ENCODE measurements around the gene CATSPERE. TPM values are rescaled to one million over a fixed set of nuclear protein-coding genes. Genes with fewer than 3 reads are reported as not detected.

Gene CATSPERE
- total RNA-seq, 1 donor from 2014 or later: 1.1 TPM

GRCh38 chr1:244636488-244637259 is 175.6 kb downstream of the CATSPERE start:
- H3K9me3 Mint-ChIP-seq: no peaks in the 10 kb centered on the region
- H3K4me3 Mint-ChIP-seq: no peak overlapping the region
- no peak for TF ChIP-seq CTCF (IDR thresholded peaks at IDR 0.05)
- DNase-seq: no peak
- ChIA-PET POLR2A (no interaction called here), CTCF (no interaction called here)
- H3K36me3 Mint-ChIP-seq (ENCODE audit: low read depth): no peaks in the 10 kb centered on the region
- intact Hi-C loops (cut with micrococcal nuclease): no loop called here
- ATAC-seq (ENCODE audit: low read depth): no peak
- peaks cover 2% of the 10 kb centered on the region for H3K27me3 Mint-ChIP-seq
- no peak overlapping the region for H3K27ac Mint-ChIP-seq
- no peaks in the 10 kb centered on the region for H3K4me1 Mint-ChIP-seq

- ChIA-PET POLR2A (no interaction called here), CTCF (no interaction called here)
- DNase-seq: no peak
- no peak for ATAC-seq (ENCODE audit: low read depth)
- no peak overlapping the region for H3K4me3 Mint-ChIP-seq
- H3K36me3 Mint-ChIP-seq (ENCODE audit: low read depth): no peaks in the 10 kb centered on the region
- no peaks in the 10 kb centered on the region for H3K9me3 Mint-ChIP-seq
- intact Hi-C loops (cut with micrococcal nuclease): no loop called here
- H3K4me1 Mint-ChIP-seq: no peaks in the 10 kb centered on the region
- no peak overlapping the region for H3K27ac Mint-ChIP-seq
- TF ChIP-seq CTCF (IDR thresholded peaks at IDR 0.05): no peak
- H3K27me3 Mint-ChIP-seq: peaks cover 8% of the 10 kb centered on the region
These were observed 178.5 kb downstream of the CATSPERE start for GRCh38 chr1:244639561-244639960.

GRCh38 chr1:244640917-244641316 is 179.8 kb downstream of the CATSPERE start:
- Mint-ChIP-seq H3K27me3 (peaks cover 8% of the 10 kb centered on the region), H3K4me3 (no peak overlapping the region), H3K4me1 (no peaks in the 10 kb centered on the region), H3K27ac (no peak overlapping the region), H3K9me3 (no peaks in the 10 kb centered on the region), H3K36me3 (ENCODE audit: low read depth) (no peaks in the 10 kb centered on the region)
- no peak for TF ChIP-seq CTCF (IDR thresholded peaks at IDR 0.05)
- ChIA-PET CTCF (interaction anchor here (1.1 kb wide), 1 partner anchor 37 kb away, joined by 3 read pairs; no protein-coding TSS in a partner anchor), POLR2A (no interaction called here)
- intact Hi-C loops (cut with micrococcal nuclease): no loop called here
- ATAC-seq (ENCODE audit: low read depth): no peak
- no peak for DNase-seq

- DNase-seq: no peak
- no peak for TF ChIP-seq CTCF (IDR thresholded peaks at IDR 0.05)
These were observed 181.5 kb downstream of the CATSPERE start for GRCh38 chr1:244642526-244642925.

GRCh38 chr1:244642988-244643387 is 181.9 kb downstream of the CATSPERE start:
- TF ChIP-seq CTCF (IDR thresholded peaks at IDR 0.05): no peak
- no peak overlapping the region for H3K4me3 Mint-ChIP-seq
- ChIA-PET CTCF (no interaction called here), POLR2A (interaction anchor here (1.5 kb wide), 1 partner anchor 9 kb away, joined by 4 read pairs; no protein-coding TSS in a partner anchor)
- H3K36me3 Mint-ChIP-seq (ENCODE audit: low read depth): no peaks in the 10 kb centered on the region
- DNase-seq (no peak), ATAC-seq (ENCODE audit: low read depth) (no peak)
- intact Hi-C loops (cut with micrococcal nuclease): no loop called here
- H3K27ac Mint-ChIP-seq: no peak overlapping the region
- no peaks in the 10 kb centered on the region for H3K9me3 Mint-ChIP-seq
- H3K27me3 Mint-ChIP-seq: peaks cover 15% of the 10 kb centered on the region
- H3K4me1 Mint-ChIP-seq: no peaks in the 10 kb centered on the region

More at GRCh38 chr1:244642526-244642925, 181.5 kb downstream of the CATSPERE start:
- CTCF ChIA-PET: no interaction called here
- Mint-ChIP-seq H3K27me3 (peaks cover 15% of the 10 kb centered on the region), H3K4me1 (no peaks in the 10 kb centered on the region), H3K27ac (no peak overlapping the region), H3K4me3 (no peak overlapping the region), H3K9me3 (no peaks in the 10 kb centered on the region), H3K36me3 (ENCODE audit: low read depth) (no peaks in the 10 kb centered on the region)
- POLR2A ChIA-PET: no interaction called here
- no peak for ATAC-seq (ENCODE audit: low read depth)
- intact Hi-C loops (cut with micrococcal nuclease): no loop called here

Data from activated B cell treated with CpG ODN at 0.5 μM for 24 hours (primary cell).